ENCODE results near the gene FAM180A. TPM values are rescaled to one million over a fixed set of nuclear protein-coding genes. Genes with fewer than 3 reads are reported as not detected.

FAM180A gene
- not detected for total RNA-seq (ENCODE audit: unreplicated experiment)
- long read RNA-seq: 0 reads

- Mint-ChIP-seq H3K27ac (ENCODE audit: unreplicated experiment) (no peak within 1 kb of the TSS), H3K4me1 (ENCODE audit: unreplicated experiment) (peaks cover 6% of the 10 kb centered on the region), H3K36me3 (ENCODE audit: low read depth, unreplicated experiment) (peaks cover 2% of the 10 kb centered on the region), H3K9me3 (ENCODE audit: unreplicated experiment) (no peaks in the 10 kb centered on the region), H3K4me3 (ENCODE audit: unreplicated experiment) (no peak within 1 kb of the TSS), H3K27me3 (ENCODE audit: unreplicated experiment) (no peaks in the 10 kb centered on the region)
- no peak for TF ChIP-seq CTCF (IDR thresholded peaks at IDR 0.05; ENCODE audit: unreplicated experiment)
- no peak for DNase-seq (ENCODE audit: low spot score)
Measured at GRCh38 chr7:135748770-135749169, at the start of gene FAM180A. Gene FAM180A, minus strand, starts transcription at chr7:135748813. Its CDS starts 233 bp downstream, at chr7:135748580.

DNA sequence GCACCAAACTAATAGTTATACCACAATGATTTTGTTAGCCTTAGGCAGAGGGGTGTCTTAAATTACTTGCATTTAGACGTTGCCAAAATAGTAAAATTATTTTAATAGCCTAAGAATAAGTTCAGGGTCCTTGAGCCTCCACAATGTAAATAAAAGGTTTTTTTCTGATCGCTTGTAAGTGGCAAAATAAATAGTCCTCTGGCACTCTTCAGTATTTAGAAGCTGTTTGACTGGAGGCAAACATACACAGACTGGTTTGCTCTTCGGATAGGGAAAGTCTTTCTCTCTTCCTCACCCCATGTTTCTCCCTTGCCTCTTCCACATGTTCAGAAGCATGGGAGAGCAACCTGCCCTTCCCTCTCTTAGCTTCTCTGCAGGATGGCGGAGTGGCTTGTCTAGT, 49.5 kb upstream of the FAM180A start:
- H3K36me3 Mint-ChIP-seq (ENCODE audit: low read depth, unreplicated experiment): peaks cover 6% of the 10 kb centered on the region
- TF ChIP-seq CTCF (IDR thresholded peaks at IDR 0.05; ENCODE audit: unreplicated experiment): no peak
- H3K9me3 Mint-ChIP-seq (ENCODE audit: unreplicated experiment): no peaks in the 10 kb centered on the region
- no peak overlapping the region for H3K27ac Mint-ChIP-seq (ENCODE audit: unreplicated experiment)
- H3K27me3 Mint-ChIP-seq (ENCODE audit: unreplicated experiment): peaks cover 3% of the 10 kb centered on the region
- no peak overlapping the region for H3K4me3 Mint-ChIP-seq (ENCODE audit: unreplicated experiment)
- H3K4me1 Mint-ChIP-seq (ENCODE audit: unreplicated experiment): peaks cover 7% of the 10 kb centered on the region
- DNase-seq (ENCODE audit: low spot score): no peak

- no peak overlapping the region for H3K27ac Mint-ChIP-seq (ENCODE audit: unreplicated experiment)
- no peak for TF ChIP-seq CTCF (IDR thresholded peaks at IDR 0.05; ENCODE audit: unreplicated experiment)
- H3K36me3 Mint-ChIP-seq (ENCODE audit: low read depth, unreplicated experiment): peaks cover 6% of the 10 kb centered on the region
- DNase-seq (ENCODE audit: low spot score): no peak
- H3K9me3 Mint-ChIP-seq (ENCODE audit: unreplicated experiment): no peaks in the 10 kb centered on the region
- peaks cover 3% of the 10 kb centered on the region for H3K27me3 Mint-ChIP-seq (ENCODE audit: unreplicated experiment)
- H3K4me1 Mint-ChIP-seq (ENCODE audit: unreplicated experiment): peaks cover 4% of the 10 kb centered on the region
- no peak overlapping the region for H3K4me3 Mint-ChIP-seq (ENCODE audit: unreplicated experiment)
Measured at GRCh38 chr7:135795846-135796570, 47.4 kb upstream of the FAM180A start.

DNA sequence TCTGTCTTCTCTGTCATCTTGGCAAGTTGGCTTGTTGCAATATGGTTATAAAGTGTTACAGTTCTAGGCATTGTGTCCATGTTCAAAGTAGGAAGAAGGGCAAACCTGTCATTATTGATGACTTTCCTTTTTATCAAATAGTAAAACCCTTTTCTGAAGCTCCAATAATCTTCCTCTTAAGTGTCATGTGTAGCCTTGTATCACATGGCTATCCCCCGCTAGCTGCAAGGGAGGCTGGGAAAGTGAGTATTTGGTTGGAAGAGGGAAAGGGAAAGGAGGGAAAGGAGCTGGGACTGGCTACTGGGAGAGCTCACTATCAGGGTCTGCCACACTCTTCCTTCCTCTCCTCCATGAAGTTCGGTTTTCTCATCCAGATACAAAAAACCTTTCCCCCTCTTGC, 45.2 kb upstream of the FAM180A start:
- Mint-ChIP-seq H3K4me3 (ENCODE audit: unreplicated experiment) (no peak overlapping the region), H3K27me3 (ENCODE audit: unreplicated experiment) (peaks cover 3% of the 10 kb centered on the region), H3K27ac (ENCODE audit: unreplicated experiment) (no peak overlapping the region), H3K36me3 (ENCODE audit: low read depth, unreplicated experiment) (peaks cover 6% of the 10 kb centered on the region), H3K9me3 (ENCODE audit: unreplicated experiment) (no peaks in the 10 kb centered on the region), H3K4me1 (ENCODE audit: unreplicated experiment) (no peaks in the 10 kb centered on the region)
- TF ChIP-seq CTCF (IDR thresholded peaks at IDR 0.05; ENCODE audit: unreplicated experiment): no peak
- no peak for DNase-seq (ENCODE audit: low spot score)

DNA sequence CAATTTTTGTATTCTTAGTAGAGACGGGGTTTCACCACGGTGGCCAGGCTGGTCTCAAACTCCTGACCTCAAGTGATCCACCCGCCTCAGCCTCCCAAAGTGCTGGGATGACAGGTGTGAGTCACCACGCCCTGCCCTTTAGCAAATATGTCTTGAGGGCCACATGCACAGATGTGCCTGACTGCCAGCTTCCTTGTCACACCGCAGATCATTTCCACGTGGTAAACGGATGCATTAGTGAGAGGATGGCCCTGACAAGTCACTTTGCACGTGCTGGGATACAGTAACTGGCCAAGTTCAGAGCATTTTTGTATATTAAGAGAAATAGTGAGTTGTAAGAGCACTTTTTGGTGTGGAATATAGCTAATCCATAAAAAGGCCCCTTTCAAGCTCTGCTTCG, 44.3 kb upstream of the FAM180A start:
- Mint-ChIP-seq H3K4me3 (ENCODE audit: unreplicated experiment) (no peak overlapping the region), H3K9me3 (ENCODE audit: unreplicated experiment) (no peaks in the 10 kb centered on the region), H3K4me1 (ENCODE audit: unreplicated experiment) (no peaks in the 10 kb centered on the region), H3K27ac (ENCODE audit: unreplicated experiment) (no peak overlapping the region), H3K36me3 (ENCODE audit: low read depth, unreplicated experiment) (peaks cover 6% of the 10 kb centered on the region), H3K27me3 (ENCODE audit: unreplicated experiment) (no peaks in the 10 kb centered on the region)
- no peak for TF ChIP-seq CTCF (IDR thresholded peaks at IDR 0.05; ENCODE audit: unreplicated experiment)
- DNase-seq (ENCODE audit: low spot score): no peak

All from endothelial cell (in vitro differentiated cells).